ENCODE measurements around the gene RAB7A. TPM values are rescaled to one million over a fixed set of nuclear protein-coding genes. Genes with fewer than 3 reads are reported as not detected.

Gene RAB7A
- total and polyA plus RNA-seq, 2 of the 8 experiments (the other 6 are each of a cell fraction or from before 2014, with no cell fraction given) = 179 to 195 TPM

GRCh38 chr3:128767094-128767750 lies 41.2 kb downstream of the RAB7A start (continued):
- TF ChIP-seq RXRA (IDR thresholded peaks at IDR 0.05; ENCODE audit: insufficient read depth, low read depth, low read length) (no peak), CBX8 (IDR thresholded peaks at IDR 0.05; ENCODE audit: borderline replicate concordance, low read depth, low read length) (no peak), CHD1 (IDR thresholded peaks at IDR 0.05; ENCODE audit: low read depth, low read length) (no peak), SIN3A (conservative IDR thresholded peaks at IDR 0.05 in 1 of 2, IDR thresholded peaks at IDR 0.05 in 1 of 2; ENCODE audit: low read depth in 1 of 2, low read length in 2 of 2) (no peak), JUN (IDR thresholded peaks at IDR 0.05; ENCODE audit: low read depth, low read length) (no peak), HDAC6 (IDR thresholded peaks at IDR 0.05; ENCODE audit: low read depth, low read length) (no peak), YY1 (IDR thresholded peaks at IDR 0.05; ENCODE audit: low read depth, low read length) (no peak)

Data from H1 (cell line).